Natural killer cell (primary cell): ENCODE measurements around the gene ZFYVE27. TPM values are rescaled to one million over a fixed set of nuclear protein-coding genes. Genes with fewer than 3 reads are reported as not detected.

Source experiments
- ATAC-seq, 3 donors: fragments of 150-1000 bp in 2 of 3; fragments of 200-7000 bp in 1 of 3; cut with Tn5 transposase; 1 replicate in 1 of 3; 2 replicates in 2 of 3; pipeline ENCODE4 v1.10.0; 2021; ENCODE audit warnings: mild to moderate bottlenecking in 2 of 3, moderate library complexity in 2 of 3
- DNase-seq, 2 donors: peaks; one replicate each; pipeline versions ENCODE4 v3.0.0 to v3.0.0-alpha.2; 2013 to 2021; ENCODE audit warnings: mixed read lengths in 1 of 2
- H3K27ac ChIP-seq: one replicate; pipeline ENCODE4 v1.5.1; 2013; ENCODE audit warnings: mild to moderate bottlenecking, low read length
- H3K27me3 ChIP-seq: one replicate; pipeline ENCODE4 v1.6.1; 2013; ENCODE audit warnings: low read length; ENCODE audit not compliant: control insufficient read depth, insufficient read depth
- H3K36me3 ChIP-seq: one replicate; pipeline ENCODE4 v1.6.1; 2013; ENCODE audit warnings: low read length; ENCODE audit not compliant: control insufficient read depth, insufficient read depth
- H3K4me1 ChIP-seq: one replicate; pipeline ENCODE4 v1.6.1; 2013; ENCODE audit warnings: low read length; ENCODE audit not compliant: control insufficient read depth, insufficient read depth
- H3K4me3 ChIP-seq: one replicate; pipeline ENCODE4 v1.5.1; 2013; ENCODE audit warnings: low read length
- H3K9me3 ChIP-seq: one replicate; pipeline ENCODE4 v1.6.1; 2013; ENCODE audit warnings: low read length; ENCODE audit not compliant: control insufficient read depth, insufficient read depth
- H3K27ac Mint-ChIP-seq, 2 donors: one replicate each; pipeline ENCODE4 v1.8.0; 2022; ENCODE audit warnings: mild to moderate bottlenecking in 2 of 2, mixed read lengths in 2 of 2, moderate library complexity in 1 of 2
- H3K27me3 Mint-ChIP-seq, 2 donors: one replicate each; pipeline ENCODE4 v1.8.0; 2022; ENCODE audit warnings: low read depth in 2 of 2, mixed read lengths in 2 of 2
- H3K36me3 Mint-ChIP-seq: one replicate; pipeline ENCODE4 v1.8.0; 2022; ENCODE audit warnings: mixed read lengths
- H3K4me1 Mint-ChIP-seq, 2 donors: one replicate each; pipeline ENCODE4 v1.8.0; 2022; ENCODE audit warnings: mixed read lengths in 2 of 2
- H3K4me3 Mint-ChIP-seq: one replicate; pipeline ENCODE4 v1.8.0; 2022; ENCODE audit warnings: mild to moderate bottlenecking, moderate library complexity, mixed read lengths
- H3K9me3 Mint-ChIP-seq, 2 donors: one replicate each; pipeline ENCODE4 v1.8.0; 2022; ENCODE audit warnings: mixed read lengths in 2 of 2
- CTCF ChIP-seq: fragments of 200-600 bp; IDR thresholded peaks from one replicate; pipeline ENCODE4 v1.8.0; 2022; ENCODE audit warnings: antibody characterized with exemption
- WGBS: methylation state at CpG from one replicate; pipeline ENCODE4 v1.1.7; 2013; ENCODE audit warnings: missing lambda C conversion rate; ENCODE audit not compliant: insufficient coverage; 5-methylcytosine and 5-hydroxymethylcytosine counted together
- intact Hi-C: fragments of 100-400 bp; cut with micrococcal nuclease; formaldehyde crosslinking; loops from one replicate; pipeline ENCODE4 v1.14.2; 2022
- total RNA-seq, 4 donors: library from RNA; stranded (reverse); fragments of 120-200 nt in 1 of 4; gene quantifications; one replicate each; pipeline versions ENCODE4 v1.2.3 to v1.2.4, GENCODE V29; 2013 to 2022

Gene ZFYVE27
- total RNA-seq, 3 donors from 2014 or later (not counting 1 experiment from before 2014, with no cell fraction given), result 63.0 to 82.8 (median 76.4) TPM

DNA sequence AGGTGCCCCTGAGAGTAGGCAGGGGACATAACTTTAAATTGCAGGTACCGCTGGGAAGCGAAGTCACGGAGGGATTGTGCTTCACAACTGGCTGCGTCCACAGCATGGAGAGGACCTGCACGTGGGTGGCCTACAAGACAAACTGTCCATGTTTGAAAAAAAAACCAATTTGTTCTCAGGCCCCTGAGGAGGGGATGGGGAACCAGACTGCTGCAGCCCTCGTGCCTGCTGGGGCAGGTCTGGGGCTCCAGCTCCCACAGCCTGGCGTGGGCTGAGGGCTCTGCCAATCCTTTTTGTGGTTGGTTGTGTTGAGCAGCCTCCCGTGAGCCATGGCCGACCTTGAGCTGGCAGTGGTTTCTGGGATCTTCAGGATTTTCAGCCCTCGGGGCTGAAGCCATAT lies 25.1 kb downstream of the ZFYVE27 start:
- Mint-ChIP-seq H3K4me3 (no peak overlapping the region), H3K36me3 (no peaks in the 10 kb centered on the region), H3K9me3 (no peaks in the 10 kb centered on the region), H3K4me1 (peaks cover 0 to 5% of the 10 kb centered on the region in 2 donors), H3K27me3 (no peaks in the 10 kb centered on the region), H3K27ac (no peak overlapping the region)
- H3K27ac ChIP-seq, result no peak overlapping the region
- intact Hi-C loops, result no loop called here
- H3K27me3 ChIP-seq, result no peaks in the 10 kb centered on the region
- H3K9me3 ChIP-seq, result no peaks in the 10 kb centered on the region
- TF ChIP-seq CTCF, result no peak
- H3K36me3 ChIP-seq, result peaks cover 45% of the 10 kb centered on the region
- no peaks in the 10 kb centered on the region for H3K4me1 ChIP-seq
- no peak for ATAC-seq
- WGBS, result 95% methylated on average over 10 of the region's 10 CpGs
- H3K4me3 ChIP-seq, result no peak overlapping the region
- DNase-seq, result no peak

DNA sequence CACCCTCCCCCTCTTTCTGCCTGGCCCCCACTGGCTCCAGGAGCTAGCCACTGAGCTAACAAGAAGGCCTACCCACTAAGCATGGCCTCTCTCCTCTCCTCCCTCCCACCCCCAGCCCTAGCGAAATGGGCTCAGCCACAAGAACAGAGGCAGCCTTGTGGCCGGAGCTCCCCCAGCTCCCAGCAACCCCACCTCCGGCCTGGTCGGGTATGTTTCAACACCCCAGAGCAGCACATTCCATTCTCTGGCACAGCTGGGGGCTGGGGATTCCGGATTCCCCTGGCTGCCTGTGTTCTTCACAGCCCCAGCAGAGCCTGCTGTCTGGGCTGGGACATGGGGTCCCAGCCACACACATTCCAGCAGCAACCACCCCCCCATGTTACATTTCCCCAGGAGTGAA lies 25.9 kb downstream of the ZFYVE27 start:
- WGBS, result 93% methylated on average over 5 of the region's 5 CpGs

GRCh38 chr10:97763411-97763810 lies 26.5 kb downstream of the ZFYVE27 start:
- H3K4me1 ChIP-seq, result no peaks in the 10 kb centered on the region
- peaks cover 0 to 8% of the 10 kb centered on the region in 2 donors for H3K4me1 Mint-ChIP-seq
- H3K27ac Mint-ChIP-seq, result no peak overlapping the region
- 83% methylated on average over 2 of the region's 2 CpGs for WGBS
- peaks cover 36% of the 10 kb centered on the region for H3K36me3 ChIP-seq
- H3K27me3 ChIP-seq, result no peaks in the 10 kb centered on the region
- no peak overlapping the region for H3K27ac ChIP-seq
- no peak overlapping the region for H3K4me3 Mint-ChIP-seq
- H3K9me3 Mint-ChIP-seq, result no peaks in the 10 kb centered on the region
- no peak for TF ChIP-seq CTCF
- H3K4me3 ChIP-seq, result no peak overlapping the region
- H3K9me3 ChIP-seq, result no peaks in the 10 kb centered on the region
- H3K27me3 Mint-ChIP-seq, result peaks cover 0 to 8% of the 10 kb centered on the region in 2 donors
- intact Hi-C loops, result no loop called here
- DNase-seq, result no peak
- ATAC-seq, result no peak
- H3K36me3 Mint-ChIP-seq, result no peaks in the 10 kb centered on the region

More for the DNA sequence above, 25.9 kb downstream of the ZFYVE27 start:
- Mint-ChIP-seq H3K4me1 (peaks cover 0 to 5% of the 10 kb centered on the region in 2 donors), H3K9me3 (no peaks in the 10 kb centered on the region), H3K27ac (no peak overlapping the region), H3K4me3 (no peak overlapping the region), H3K36me3 (no peaks in the 10 kb centered on the region), H3K27me3 (peaks cover 0 to 2% of the 10 kb centered on the region in 2 donors)
- intact Hi-C loops, result no loop called here
- Histone ChIP-seq H3K9me3 (no peaks in the 10 kb centered on the region), H3K27me3 (no peaks in the 10 kb centered on the region), H3K4me1 (no peaks in the 10 kb centered on the region), H3K36me3 (peaks cover 39% of the 10 kb centered on the region), H3K4me3 (no peak overlapping the region), H3K27ac (no peak overlapping the region)
- TF ChIP-seq CTCF, result no peak
- DNase-seq, result no peak
- ATAC-seq, result no peak

- Mint-ChIP-seq H3K9me3 (no peaks in the 10 kb centered on the region), H3K4me3 (no peak overlapping the region), H3K27ac (no peak overlapping the region), H3K36me3 (no peaks in the 10 kb centered on the region), H3K4me1 (peaks cover 0 to 9% of the 10 kb centered on the region in 2 donors), H3K27me3 (peaks cover 0 to 11% of the 10 kb centered on the region in 2 donors)
- no peak overlapping the region for H3K4me3 ChIP-seq
- DNase-seq, result no peak
- WGBS, result 96% methylated on average over 3 of the region's 3 CpGs
- H3K4me1 ChIP-seq, result no peaks in the 10 kb centered on the region
- no peaks in the 10 kb centered on the region for H3K9me3 ChIP-seq
- no peaks in the 10 kb centered on the region for H3K27me3 ChIP-seq
- no peak overlapping the region for H3K27ac ChIP-seq
- peaks cover 34% of the 10 kb centered on the region for H3K36me3 ChIP-seq
- intact Hi-C loops, result no loop called here
- no peak for TF ChIP-seq CTCF
- no peak for ATAC-seq
Observed at GRCh38 chr10:97763947-97764346, 27.0 kb downstream of the ZFYVE27 start.
